K562 (cell line): ENCODE data around the gene CALHM2. TPM values are rescaled to one million over a fixed set of nuclear protein-coding genes. Genes with fewer than 3 reads are reported as not detected.

Source experiments
- ATAC-seq: fragments of 200-7000 bp; cut with Tn5 transposase; 3 replicates; pipeline ENCODE4 v1.9.1; 2020; ENCODE audit warnings: moderate library complexity
- BruUV-seq: library from RNA; stranded (reverse); fragments of 400-500 nt; replicated peaks from 2 replicates; lab custom pipeline; 2021; lab: Mats Ljungman, UMichigan
- CTCF ChIA-PET: fragments of 300-600 bp; formaldehyde crosslinking; extraction: SDS; loops from one replicate; lab custom pipeline; 2021; ENCODE audit warnings: low intra/inter-chr PET ratio; lab: Yijun Ruan, JAX
- POLR2A ChIA-PET: fragments of 300-600, 350-650 bp; sonication (Branson Sonifier 250); formaldehyde crosslinking; extraction: SDS; loops from one replicate; lab custom pipeline; 2021; ENCODE audit warnings: antibody characterized with exemption, inconsistent platforms; lab: Yijun Ruan, JAX
- DNase-seq, 4 experiments: peaks; one replicate each; pipeline versions ENCODE4 v3.0.0 to v3.0.0-alpha.2; 2011 to 2018; ENCODE audit warnings: low spot score in 3 of 4, mixed read lengths in 3 of 4; ENCODE audit errors: extremely low read depth in 1 of 4
- FAIRE-seq: peaks from 2 replicates; lab custom pipeline; 2011; peaks lifted over from hg19 to GRCh38; lab: Jason Lieb, UNC
- H2AFZ ChIP-seq: 2 replicates; pipeline ENCODE4 v1.6.0; 2011; ENCODE audit warnings: low read depth, low read length, control low read depth, inconsistent platforms
- H3K27ac ChIP-seq: fragments of 200-600 bp; 3 replicates; pipeline ENCODE4 v1.8.0; 2011; ENCODE audit warnings: low read depth, mild to moderate bottlenecking, control low read depth, inconsistent platforms, low read length, moderate library complexity, mixed read lengths; ENCODE audit errors: extremely low read depth
- H3K27me3 ChIP-seq, 2 experiments: fragments of 300-600 bp in 1 of 2; 2 replicates in 1 of 2; 3 replicates in 1 of 2; pipeline versions ENCODE4 v1.6.0 to v1.8.0; 2011; ENCODE audit warnings: inconsistent platforms in 2 of 2, low read length in 2 of 2, mild to moderate bottlenecking in 1 of 2, mixed read lengths in 1 of 2, moderate library complexity in 1 of 2; ENCODE audit not compliant: control insufficient read depth in 2 of 2, insufficient read depth in 2 of 2
- H3K36me3 ChIP-seq: fragments of 300-600 bp; 3 replicates; pipeline ENCODE4 v1.8.0; 2011; ENCODE audit warnings: mild to moderate bottlenecking, low read length, inconsistent platforms; ENCODE audit not compliant: control insufficient read depth, insufficient read depth
- H3K4me1 ChIP-seq, 2 experiments: fragments of 200-600 bp in 1 of 2; replicated peaks in 1 of 2; 2 replicates in 1 of 2; 3 replicates in 1 of 2; pipeline versions ENCODE4 v1.5.1 to v1.8.0; 2011; ENCODE audit warnings: inconsistent platforms in 2 of 2, low read length in 2 of 2, mild to moderate bottlenecking in 1 of 2, mixed read lengths in 1 of 2, moderate library complexity in 1 of 2; ENCODE audit not compliant: control insufficient read depth in 2 of 2, insufficient read depth in 2 of 2
- H3K4me2 ChIP-seq: 2 replicates; pipeline ENCODE4 v1.6.1; 2011; ENCODE audit warnings: low read length, control low read depth, inconsistent platforms, mixed read lengths; ENCODE audit not compliant: insufficient read depth
- H3K4me3 ChIP-seq: fragments of 200-600 bp; sonication (generic), shearing (Covaris generic); 2 replicates; pipeline ENCODE4 v1.5.1; 2016; ENCODE audit warnings: control low read depth, inconsistent platforms
- H3K79me2 ChIP-seq: fragments of 200-600 bp; 3 replicates; pipeline ENCODE4 v1.8.0; 2011; ENCODE audit warnings: low read length, inconsistent platforms; ENCODE audit not compliant: control insufficient read depth, insufficient read depth
- H3K9ac ChIP-seq, 2 experiments: 2 replicates each; pipeline versions ENCODE4 v1.6.0 to v1.6.1; 2011; ENCODE audit warnings: low read depth in 2 of 2, low read length in 2 of 2, control low read depth in 1 of 2, inconsistent platforms in 1 of 2, mild to moderate bottlenecking in 1 of 2, mixed read lengths in 1 of 2; ENCODE audit not compliant: insufficient read depth in 1 of 2
- H3K9me1 ChIP-seq: one replicate; pipeline ENCODE4 v1.6.0; 2011; ENCODE audit warnings: inconsistent platforms, mild to moderate bottlenecking, low read length, moderate library complexity; ENCODE audit not compliant: control insufficient read depth, insufficient read depth
- H3K9me3 ChIP-seq: replicated peaks from 2 replicates; pipeline ENCODE4 v1.5.1; 2011; ENCODE audit warnings: low read depth, low read length, inconsistent platforms; ENCODE audit not compliant: control insufficient read depth, insufficient read depth
- H4K20me1 ChIP-seq: replicated peaks from 2 replicates; pipeline ENCODE4 v1.6.1; 2011; ENCODE audit warnings: low read length, inconsistent platforms, mixed read lengths; ENCODE audit not compliant: control insufficient read depth, insufficient read depth
- EGR1 ChIP-seq: fragments of 450-650 bp; conservative IDR thresholded peaks from 2 replicates; pipeline ENCODE4 v1.6.1; 2017; ENCODE audit warnings: mild to moderate bottlenecking
- EWSR1 ChIP-seq: fragments of 450-650 bp; IDR thresholded peaks from 2 replicates; pipeline ENCODE4 v1.6.1; 2018; ENCODE audit warnings: borderline replicate concordance, mild to moderate bottlenecking, low read depth, moderate library complexity; ENCODE audit not compliant: partially characterized antibody
- NFXL1 ChIP-seq: fragments of 450-650 bp; formaldehyde crosslinking; IDR thresholded peaks from 2 replicates; pipeline ENCODE4 v1.4.0; 2021; ENCODE audit warnings: mild to moderate bottlenecking
- PHF21A ChIP-seq: fragments of 450-650 bp; IDR thresholded peaks from 2 replicates; pipeline ENCODE4 v1.6.1; 2017; ENCODE audit warnings: low read depth, borderline replicate concordance
- RBBP5 ChIP-seq: fragments of 200-600 bp; sonication (generic); IDR thresholded peaks from 2 replicates; pipeline ENCODE4 v1.6.1; 2012; ENCODE audit warnings: borderline replicate concordance, mild to moderate bottlenecking, low read length, control low read depth, inconsistent platforms; ENCODE audit not compliant: insufficient read depth, poor library complexity, severe bottlenecking
- RBM25 ChIP-seq: fragments of 200-400 bp; formaldehyde crosslinking; IDR thresholded peaks from 2 replicates; pipeline ENCODE4 v1.6.1; 2018; ENCODE audit warnings: low read length, low read depth, moderate library complexity; ENCODE audit not compliant: severe bottlenecking
- SRSF7 ChIP-seq: fragments of 200-400 bp; formaldehyde crosslinking; optimal IDR thresholded peaks from 2 replicates; pipeline ENCODE3; 2017; ENCODE audit warnings: mild to moderate bottlenecking, low read depth, low read length
- ZNF146 ChIP-seq: IDR thresholded peaks from one replicate; pipeline ENCODE4 v1.6.1; 2018; ENCODE audit warnings: missing compliant biosample characterization; ENCODE audit not compliant: unreplicated experiment
- ZNF263 ChIP-seq: sonication (generic); formaldehyde crosslinking; IDR thresholded peaks from 2 replicates; pipeline ENCODE4 v1.8.0; 2022; ENCODE audit warnings: mild to moderate bottlenecking, missing genetic modification reagents, borderline replicate concordance
- WGBS: fragments of 100-300 bp; shearing (Covaris generic); methylation state at CpG from one replicate; pipeline ENCODE4 v1.1.6; 2016; ENCODE audit warnings: low coverage, mixed read lengths; ENCODE audit not compliant: insufficient coverage; ENCODE audit errors: missing lambda C conversion rate; 5-methylcytosine and 5-hydroxymethylcytosine counted together
- in situ Hi-C: fragments of 300-500 bp; cut with MboI; formaldehyde crosslinking; loops from 4 replicates; pipeline ENCODE4 v1.15.0; 2018; ENCODE audit warnings: inconsistent platforms, mixed read lengths
- intact Hi-C: fragments of 100-400 bp; cut with micrococcal nuclease; formaldehyde crosslinking; loops from 2 replicates; pipeline ENCODE4 v1.14.2; 2022
- polyA plus RNA-seq, 8 experiments: library from polyadenylated mRNA; depleted of rRNA in 4 of 8; stranded (reverse) in 5 of 8; unstranded in 3 of 8; fragments of >200 nt; fragmentation: Nextera tagmentation in 2 of 8; fragmentation: Illumina TruSeq in 1 of 8; extraction: Ambion mirVana in 2 of 8; extraction: Trizol in 1 of 8; gene quantifications; 2 replicates each; pipeline versions ENCODE4 v1.2.1 to v1.2.3, GENCODE V29; 2011 to 2014; ENCODE audit warnings: inconsistent platforms in 1 of 8, missing spikeins in 1 of 8
- total RNA-seq, 7 experiments: library from RNA; depleted of rRNA in 6 of 7; stranded (reverse); fragments of >200 nt in 6 of 7; fragmentation: Illumina TruSeq in 2 of 7; extraction: Trizol in 2 of 7; gene quantifications; 2 replicates each; pipeline versions ENCODE4 v1.2.1 to v1.2.3, GENCODE V29; 2011 to 2021; ENCODE audit warnings: low replicate concordance in 1 of 7
- TF ChIP-seq, protein P1 (sequence below): fragments of 250-450 bp; sonication (Bioruptor Pico); IDR thresholded peaks from 2 replicates; pipeline ENCODE4 v1.8.0; 2021; ENCODE audit warnings: borderline replicate concordance, mild to moderate bottlenecking, moderate library complexity; ENCODE audit not compliant: poor library complexity, severe bottlenecking
- TF ChIP-seq, protein P2 (sequence below), 2 experiments: IDR thresholded peaks; 2 replicates each; pipeline ENCODE4 v1.6.1; 2012; ENCODE audit warnings: improper control_type of control experiment in 2 of 2, low read depth in 2 of 2, low read length in 2 of 2, borderline replicate concordance in 1 of 2
- TF ChIP-seq, protein P3 (sequence below): fragments of 250-450 bp; sonication (Bioruptor Pico); IDR thresholded peaks from 2 replicates; pipeline ENCODE4 v1.8.0; 2021; ENCODE audit warnings: moderate library complexity, mild to moderate bottlenecking, inconsistent platforms

CALHM2 gene
- total and polyA plus RNA-seq, 9 of the 15 experiments (the other 6 are each of a cell fraction or from before 2014, with no cell fraction given) = 0.08 to 0.14 (median 0.13) TPM; not detected in 6

DNA sequence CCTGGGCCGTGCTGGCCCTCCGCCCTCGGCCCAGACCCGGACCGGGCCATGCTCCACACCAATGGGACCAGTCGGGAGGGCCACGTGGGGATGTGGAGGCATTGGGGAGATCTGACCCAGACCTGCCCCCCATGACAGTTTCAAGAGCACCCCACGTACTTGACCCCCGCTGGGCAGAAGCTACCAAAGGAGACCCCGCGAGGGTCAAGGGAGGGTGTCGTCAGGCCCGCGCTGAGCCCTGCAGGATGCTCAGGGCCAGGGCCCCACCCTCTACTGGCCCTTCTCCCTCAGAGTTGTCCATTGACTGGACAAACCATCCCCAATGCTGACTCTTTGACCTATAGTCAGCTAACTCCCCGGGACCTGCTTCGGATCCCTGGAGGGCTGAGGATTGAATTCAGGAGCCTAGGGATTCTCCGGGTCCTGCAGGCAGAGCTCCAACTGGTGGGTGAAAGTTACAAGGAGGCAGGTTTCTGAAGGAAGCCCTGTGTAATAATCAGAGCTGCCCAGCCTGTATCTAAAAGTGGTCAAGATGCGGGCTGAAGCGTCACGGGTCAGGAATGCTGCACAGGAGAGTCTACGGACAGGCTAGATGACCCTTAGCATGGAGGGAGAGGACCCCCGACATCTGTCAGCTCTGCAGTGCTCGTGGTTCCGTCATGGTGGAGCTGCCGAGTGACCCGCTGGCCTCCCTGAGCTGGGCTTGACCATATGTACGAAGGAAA, 498 bp upstream of the CALHM2 start (continued):
- TF ChIP-seq RBBP5 (no peak), ZNF146 (CRISPR knock-in tag) (no peak), NFXL1 (CRISPR knock-in tag) (no peak), EWSR1 (no peak), RBM25 (no peak)

DNA sequence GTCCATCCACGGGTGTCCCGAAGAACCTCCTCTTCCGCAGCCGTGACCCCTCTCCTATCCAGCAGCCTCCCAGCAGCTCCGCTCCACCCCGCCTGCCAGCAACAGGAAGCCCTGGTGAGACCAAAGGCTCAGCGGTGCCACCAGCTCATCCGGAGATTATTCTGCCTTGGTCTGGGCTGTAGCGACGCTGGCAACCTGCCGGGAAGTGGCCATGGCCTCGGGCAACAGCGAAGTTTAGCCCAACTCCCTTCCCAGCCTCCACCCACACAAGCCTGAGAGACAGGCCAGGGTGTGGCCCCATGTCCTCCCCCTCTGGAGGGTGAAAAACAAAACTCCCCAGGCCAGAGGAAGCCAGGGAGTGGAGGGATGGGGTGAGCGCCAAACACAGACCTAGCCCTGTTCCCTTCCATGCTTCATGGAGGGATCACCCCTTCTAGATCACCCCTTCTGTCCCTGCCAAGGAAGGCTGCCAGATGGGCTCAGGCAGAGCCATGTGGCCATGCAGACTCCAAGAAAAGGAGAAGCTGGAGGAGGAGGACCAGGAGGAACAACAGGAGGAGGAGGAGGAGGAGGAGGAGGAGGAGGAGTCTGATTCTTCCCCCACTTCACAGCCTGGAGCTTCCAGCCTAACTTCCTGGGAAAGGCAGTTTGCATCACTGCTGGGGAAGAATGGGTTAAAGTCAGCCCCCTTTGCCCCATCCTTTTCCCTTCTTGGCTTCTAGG, 918 bp downstream of the CALHM2 start:
- peak overlapping the region in 1 of 2 experiments; percentile 68; a peak in 2 of 4 replicates for H3K9ac ChIP-seq
- H3K4me1 ChIP-seq = peaks cover 2 to 27% of the 10 kb centered on the region in 2 experiments; a peak in 3 of 5 replicates
- no peaks in the 10 kb centered on the region for H3K9me1 ChIP-seq
- TF ChIP-seq EGR1 (peak; percentile 56), SRSF7 (no peak), ZNF263 (CRISPR knock-in tag) (peak; percentile 91), PHF21A (no peak)
- TF ChIP-seq, protein P1, sequence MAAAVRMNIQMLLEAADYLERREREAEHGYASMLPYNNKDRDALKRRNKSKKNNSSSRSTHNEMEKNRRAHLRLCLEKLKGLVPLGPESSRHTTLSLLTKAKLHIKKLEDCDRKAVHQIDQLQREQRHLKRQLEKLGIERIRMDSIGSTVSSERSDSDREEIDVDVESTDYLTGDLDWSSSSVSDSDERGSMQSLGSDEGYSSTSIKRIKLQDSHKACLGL = no peak
- TF ChIP-seq, protein P2, sequence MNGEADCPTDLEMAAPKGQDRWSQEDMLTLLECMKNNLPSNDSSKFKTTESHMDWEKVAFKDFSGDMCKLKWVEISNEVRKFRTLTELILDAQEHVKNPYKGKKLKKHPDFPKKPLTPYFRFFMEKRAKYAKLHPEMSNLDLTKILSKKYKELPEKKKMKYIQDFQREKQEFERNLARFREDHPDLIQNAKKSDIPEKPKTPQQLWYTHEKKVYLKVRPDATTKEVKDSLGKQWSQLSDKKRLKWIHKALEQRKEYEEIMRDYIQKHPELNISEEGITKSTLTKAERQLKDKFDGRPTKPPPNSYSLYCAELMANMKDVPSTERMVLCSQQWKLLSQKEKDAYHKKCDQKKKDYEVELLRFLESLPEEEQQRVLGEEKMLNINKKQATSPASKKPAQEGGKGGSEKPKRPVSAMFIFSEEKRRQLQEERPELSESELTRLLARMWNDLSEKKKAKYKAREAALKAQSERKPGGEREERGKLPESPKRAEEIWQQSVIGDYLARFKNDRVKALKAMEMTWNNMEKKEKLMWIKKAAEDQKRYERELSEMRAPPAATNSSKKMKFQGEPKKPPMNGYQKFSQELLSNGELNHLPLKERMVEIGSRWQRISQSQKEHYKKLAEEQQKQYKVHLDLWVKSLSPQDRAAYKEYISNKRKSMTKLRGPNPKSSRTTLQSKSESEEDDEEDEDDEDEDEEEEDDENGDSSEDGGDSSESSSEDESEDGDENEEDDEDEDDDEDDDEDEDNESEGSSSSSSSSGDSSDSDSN (IDR thresholded peaks at IDR 0.05; ENCODE audit: borderline replicate concordance in 1 of 2, low read depth in 2 of 2, low read length in 2 of 2) = 0 out of 4 replicates have a peak, but pooled peaks of 1 of the 2 experiments have one; percentile 19
- TF ChIP-seq, protein P3, sequence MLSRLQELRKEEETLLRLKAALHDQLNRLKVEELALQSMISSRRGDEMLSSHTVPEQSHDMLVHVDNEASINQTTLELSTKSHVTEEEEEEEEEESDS (CRISPR knock-in tag) = no peak
- FAIRE-seq (no peak), ATAC-seq (peak; percentile 40), DNase-seq (peak; percentile 12 to 48 (median 37))
- no peak overlapping the region for H2AFZ ChIP-seq
- no peak overlapping the region for H3K4me3 ChIP-seq
- H4K20me1 ChIP-seq = peaks cover 3% of the 10 kb centered on the region; the same call in 1 of the 2 replicates
- intact Hi-C loops = no loop called here
- no peaks in the 10 kb centered on the region for H3K9me3 ChIP-seq
- no peak overlapping the region for H3K27ac ChIP-seq
- H3K79me2 ChIP-seq = no peaks in the 10 kb centered on the region
- BruUV-seq = no TSS peak
- in situ Hi-C loops = no loop called here
- H3K27me3 ChIP-seq = no peaks in the 10 kb centered on the region
- WGBS = 34% methylated on average over 5 of the region's 14 CpGs
- ChIA-PET CTCF (no interaction called here), POLR2A (no interaction called here)
- no peak overlapping the region for H3K4me2 ChIP-seq
- H3K36me3 ChIP-seq = peaks cover 16% of the 10 kb centered on the region; the same call in 1 of the 3 replicates
